AG04450 (cell line): ENCODE measurements around the gene MSH2. TPM values are rescaled to one million over a fixed set of nuclear protein-coding genes. Genes with fewer than 3 reads are reported as not detected.
"Not testable (repeated sequence)": the region's sequence is repeated elsewhere in the genome, so short reads cannot be mapped to it uniquely, and the experiment has no call there.

ENCODE experiments used
- CTCF ChIA-PET: fragments of 300-600, 350-600 bp; formaldehyde crosslinking; extraction: SDS; loops from one replicate; lab custom pipeline; 2022; ENCODE audit warnings: antibody characterized with exemption, inconsistent platforms; lab: Charles Lee
- POLR2A ChIA-PET: fragments of 350-600 bp; formaldehyde crosslinking; extraction: SDS; loops from one replicate; lab custom pipeline; 2021; ENCODE audit warnings: antibody characterized with exemption, inconsistent platforms; lab: Yijun Ruan, JAX
- DNase-seq: peaks from one replicate; pipeline ENCODE4 v3.0.0-alpha.2; 2011; ENCODE audit warnings: low read depth, low spot score
- H3K27ac ChIP-seq: one replicate; pipeline ENCODE4 v1.5.1; 2012; ENCODE audit warnings: low read depth, low read length, control low read depth
- H3K27me3 ChIP-seq: one replicate; pipeline ENCODE4 v1.6.0; 2012; ENCODE audit warnings: low read length; ENCODE audit not compliant: control insufficient read depth, insufficient read depth
- H3K4me3 ChIP-seq: 2 replicates; pipeline ENCODE4 v1.5.1; 2011; ENCODE audit warnings: mild to moderate bottlenecking, low read depth, low read length, control low read depth
- H3K9me3 ChIP-seq: 2 replicates; pipeline ENCODE4 v1.5.1; 2012; ENCODE audit warnings: low read length; ENCODE audit not compliant: control insufficient read depth, insufficient read depth
- CTCF ChIP-seq: IDR thresholded peaks from 2 replicates; pipeline ENCODE4 v1.5.1; 2011; ENCODE audit warnings: low read depth, low read length, control low read depth, inconsistent platforms
- polyA plus RNA-seq: library from polyadenylated mRNA; depleted of rRNA; stranded (reverse); fragments of >200 nt; gene quantifications from 2 replicates; pipeline ENCODE4 v1.2.3, GENCODE V29; 2011

Gene MSH2
- polyA plus RNA-seq, 1 experiment = 18.4 TPM

GRCh38 chr2:47429795-47430194, 26.8 kb downstream of the MSH2 start:
- no peak overlapping the region for H3K27ac ChIP-seq
- no peaks in the 10 kb centered on the region for H3K9me3 ChIP-seq
- no peak overlapping the region for H3K4me3 ChIP-seq
- no peaks in the 10 kb centered on the region for H3K27me3 ChIP-seq
- CTCF ChIA-PET = interaction anchor here (1.0 kb wide), 1 partner anchor 338 kb away, joined by 3 read pairs; no protein-coding TSS in a partner anchor
- DNase-seq = no peak
- TF ChIP-seq CTCF = no peak
- POLR2A ChIA-PET = no interaction called here

GRCh38 chr2:47433006-47433405, 30.1 kb downstream of the MSH2 start:
- H3K9me3 ChIP-seq, DNase-seq, H3K27ac ChIP-seq, CTCF ChIA-PET, H3K4me3 ChIP-seq, POLR2A ChIA-PET, H3K27me3 ChIP-seq: not testable (repeated sequence)

- CTCF ChIA-PET, H3K27ac ChIP-seq, DNase-seq, H3K9me3 ChIP-seq, POLR2A ChIA-PET, H3K27me3 ChIP-seq, H3K4me3 ChIP-seq: not testable (repeated sequence)
Measured at GRCh38 chr2:47433445-47433844, 30.5 kb downstream of the MSH2 start.

- no peaks in the 10 kb centered on the region for H3K27me3 ChIP-seq
- H3K9me3 ChIP-seq = no peaks in the 10 kb centered on the region
- H3K27ac ChIP-seq = no peak overlapping the region
- H3K4me3 ChIP-seq = no peak overlapping the region
- CTCF ChIA-PET = interaction anchor here (0.6 to 4.2 kb wide), 48 partner anchors 9 to 985 kb away, joined by 3 to 168 read pairs (median 4); partner anchors contain the start of genes MSH2 and MSH6
- TF ChIP-seq CTCF = peak; percentile 50
- no peak for DNase-seq
- POLR2A ChIA-PET = no interaction called here
Measured at GRCh38 chr2:47437287-47437686, 34.3 kb downstream of the MSH2 start.

GRCh38 chr2:47438106-47438505, 35.1 kb downstream of the MSH2 start:
- Histone ChIP-seq H3K27me3 (no peaks in the 10 kb centered on the region), H3K9me3 (no peaks in the 10 kb centered on the region), H3K4me3 (no peak overlapping the region), H3K27ac (no peak overlapping the region)
- ChIA-PET CTCF (interaction anchor here (0.7 to 4.2 kb wide), 17 partner anchors 10 to 357 kb away, joined by 3 to 168 read pairs (median 5); no protein-coding TSS in a partner anchor), POLR2A (no interaction called here)
- no peak for DNase-seq
- no peak for TF ChIP-seq CTCF

- Histone ChIP-seq H3K27me3 (no peaks in the 10 kb centered on the region), H3K9me3 (no peaks in the 10 kb centered on the region), H3K27ac (no peak overlapping the region), H3K4me3 (no peak overlapping the region)
- POLR2A ChIA-PET = no interaction called here
- DNase-seq = no peak
- TF ChIP-seq CTCF = no peak
- CTCF ChIA-PET = interaction anchor here (2.7 to 4.2 kb wide), 2 partner anchors 328 to 330 kb away, joined by 17 to 168 read pairs; no protein-coding TSS in a partner anchor
Measured at GRCh38 chr2:47438783-47439182, 35.8 kb downstream of the MSH2 start.
